GM19238 (cell line): ENCODE results near the gene MORN1.
"Not testable (repeated sequence)": the region's sequence is repeated elsewhere in the genome, so short reads cannot be mapped to it uniquely, and the experiment has no call there.

Experiments
- DNase-seq: peaks from one replicate; pipeline ENCODE4 v3.0.0; 2011; ENCODE audit warnings: low spot score; ENCODE audit not compliant: insufficient read length

The MORN1 gene

DNA sequence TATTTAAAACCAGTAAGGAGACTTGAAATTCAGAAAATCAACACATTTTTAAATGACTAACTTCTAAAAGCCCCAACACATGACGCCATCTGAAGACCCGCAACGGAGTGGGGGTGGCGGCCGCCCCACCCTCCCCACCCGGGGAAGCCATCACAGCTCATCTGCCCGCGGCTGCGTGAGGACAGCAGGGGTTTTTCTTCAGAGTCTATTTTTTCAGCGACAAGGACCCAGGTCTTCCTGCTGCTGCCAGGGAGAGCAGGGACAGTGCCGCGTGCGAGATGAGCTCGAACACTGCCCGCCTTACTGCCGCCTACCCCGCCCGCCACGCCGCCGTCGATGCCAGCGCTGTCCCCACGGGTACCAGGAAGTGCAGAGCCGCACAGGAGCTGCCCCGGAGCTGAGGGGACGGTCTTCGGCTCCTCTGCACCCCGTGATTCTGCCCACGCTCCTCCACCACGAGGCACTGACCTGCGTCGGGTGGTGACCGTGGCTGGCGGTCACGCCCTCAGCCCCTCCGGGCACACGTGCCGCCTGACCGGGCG lies 84.2 kb downstream of the MORN1 start:
- DNase-seq, result no peak

DNA sequence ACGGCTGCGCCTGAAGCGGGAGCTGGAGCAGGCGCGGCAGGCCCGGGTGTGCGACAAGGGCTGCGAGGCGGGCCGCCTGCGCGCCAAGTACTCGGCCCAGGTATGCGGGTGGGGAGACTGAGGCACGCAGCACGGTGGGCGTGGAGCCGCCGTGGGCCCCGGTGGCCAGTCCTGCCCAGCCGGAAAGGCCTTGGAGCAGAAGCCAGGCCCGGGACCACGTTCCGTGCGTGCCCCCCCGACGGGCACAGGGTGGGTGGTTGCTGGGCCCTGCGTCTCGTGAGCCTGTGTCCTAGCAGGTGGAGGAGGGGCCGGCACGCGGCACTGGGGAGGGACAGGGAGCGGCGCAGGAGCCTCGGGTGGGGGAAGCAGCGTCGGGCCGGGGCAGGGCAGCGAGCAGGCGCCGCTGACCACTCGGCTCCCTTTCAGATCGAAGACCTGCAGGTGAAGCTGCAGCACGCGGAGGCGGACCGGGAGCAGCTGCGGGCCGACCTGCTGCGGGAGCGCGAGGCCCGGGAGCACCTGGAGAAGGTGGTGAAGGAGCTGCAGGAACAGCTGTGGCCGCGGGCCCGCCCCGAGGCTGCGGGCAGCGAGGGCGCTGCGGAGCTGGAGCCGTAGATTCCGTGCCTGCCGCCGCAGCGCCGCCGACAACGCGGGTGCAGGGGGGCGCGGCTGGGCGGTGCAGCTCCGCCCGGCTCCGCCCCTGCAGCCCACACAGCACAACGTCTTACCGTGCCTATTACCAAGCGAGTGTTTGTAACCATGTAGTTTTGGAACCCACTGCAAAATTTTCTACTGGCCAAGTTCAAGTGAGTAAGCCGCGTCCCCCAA lies 85.0 kb downstream of the MORN1 start:
- no peak for DNase-seq

DNA sequence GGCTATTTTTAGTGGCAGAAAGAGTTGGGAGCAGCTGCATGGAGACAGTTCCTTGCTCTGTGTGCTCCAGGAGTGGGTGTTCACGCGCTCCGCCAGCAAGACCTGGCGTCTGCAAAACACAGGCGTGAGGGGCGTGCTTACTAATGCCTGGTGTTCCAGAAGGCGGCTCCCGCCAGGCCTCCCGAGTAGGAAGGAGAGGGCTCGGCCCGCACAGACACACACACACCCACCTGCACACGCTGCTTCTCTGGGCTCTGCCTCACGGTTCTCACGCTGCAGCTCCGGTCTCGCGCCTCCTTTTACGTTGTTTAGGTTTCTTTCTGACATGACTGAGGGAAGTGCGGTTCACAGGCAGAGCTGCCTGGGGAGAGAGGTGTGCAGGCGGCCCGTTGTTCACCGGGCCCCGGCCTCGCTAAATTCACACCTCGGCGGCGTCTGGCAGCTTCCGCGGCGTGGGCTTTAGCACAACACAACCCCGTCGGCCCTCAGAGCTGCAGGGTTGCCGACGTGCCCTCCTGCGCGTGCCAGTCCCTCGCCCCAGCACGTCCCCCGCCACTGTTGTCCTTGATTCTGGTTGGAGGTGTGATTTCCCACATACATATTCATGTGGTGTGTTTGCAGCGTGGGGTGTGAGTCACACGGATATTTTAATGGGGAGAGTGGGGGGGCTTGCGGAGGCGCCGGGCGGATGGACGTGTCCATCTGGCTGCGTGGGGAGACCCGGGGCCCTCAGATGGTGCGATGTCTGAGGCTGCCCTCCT lies 86.3 kb downstream of the MORN1 start:
- no peak for DNase-seq

- DNase-seq, result no peak
Measured at GRCh38 chr1:2304282-2304681, 87.1 kb downstream of the MORN1 start.

DNA sequence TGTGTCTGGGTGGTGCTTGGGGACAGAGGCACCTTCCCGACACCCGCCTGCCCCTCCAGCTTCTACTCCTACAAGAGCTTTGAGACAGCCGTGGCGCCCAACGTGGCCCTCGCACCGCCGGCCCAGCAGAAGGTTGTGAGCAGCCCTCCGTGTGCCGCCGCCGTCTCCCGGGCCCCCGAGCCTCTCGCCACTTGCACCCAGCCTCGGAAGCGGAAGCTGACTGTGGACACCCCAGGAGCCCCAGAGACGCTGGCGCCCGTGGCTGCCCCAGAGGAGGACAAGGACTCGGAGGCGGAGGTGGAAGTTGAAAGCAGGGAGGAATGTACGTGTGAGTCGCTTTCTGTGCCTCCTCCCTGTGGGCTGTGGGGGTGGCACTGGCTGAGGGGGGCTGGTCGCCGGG lies 87.6 kb downstream of the MORN1 start:
- no peak for DNase-seq

- no peak for DNase-seq
Measured at GRCh38 chr1:2303016-2303775, 88.2 kb downstream of the MORN1 start.

DNA sequence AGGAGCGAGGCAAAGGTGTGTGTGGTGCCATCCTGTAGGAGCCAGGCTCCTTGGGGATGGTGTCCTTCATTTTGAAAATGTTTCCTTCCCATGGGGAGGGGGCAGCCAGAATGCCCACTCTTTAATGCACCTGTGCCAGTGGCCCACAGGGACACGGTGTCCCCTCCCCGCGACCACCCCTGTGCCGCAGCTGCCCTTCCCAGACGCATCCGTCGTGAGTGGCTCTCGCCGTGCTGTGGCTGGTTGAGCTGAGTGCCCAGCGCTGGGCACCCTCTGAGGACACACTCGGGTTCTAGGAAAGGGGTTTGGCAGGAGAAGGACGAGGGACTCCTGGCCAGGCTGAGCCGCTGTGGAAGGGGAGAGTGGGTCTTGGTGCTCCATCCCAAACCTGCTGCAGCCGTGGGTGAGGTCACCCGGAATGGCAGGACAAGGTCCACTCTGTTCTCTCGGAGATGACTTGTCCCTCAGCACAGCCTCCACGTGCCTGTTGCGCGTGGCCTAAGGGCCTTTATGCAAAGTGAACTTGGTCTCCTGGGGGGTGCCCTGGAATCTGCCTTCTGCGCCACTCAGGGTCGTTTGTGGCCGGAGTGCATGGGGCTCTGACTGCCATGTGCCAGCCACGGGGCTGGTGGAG lies 88.9 kb downstream of the MORN1 start:
- DNase-seq, result no peak

DNA sequence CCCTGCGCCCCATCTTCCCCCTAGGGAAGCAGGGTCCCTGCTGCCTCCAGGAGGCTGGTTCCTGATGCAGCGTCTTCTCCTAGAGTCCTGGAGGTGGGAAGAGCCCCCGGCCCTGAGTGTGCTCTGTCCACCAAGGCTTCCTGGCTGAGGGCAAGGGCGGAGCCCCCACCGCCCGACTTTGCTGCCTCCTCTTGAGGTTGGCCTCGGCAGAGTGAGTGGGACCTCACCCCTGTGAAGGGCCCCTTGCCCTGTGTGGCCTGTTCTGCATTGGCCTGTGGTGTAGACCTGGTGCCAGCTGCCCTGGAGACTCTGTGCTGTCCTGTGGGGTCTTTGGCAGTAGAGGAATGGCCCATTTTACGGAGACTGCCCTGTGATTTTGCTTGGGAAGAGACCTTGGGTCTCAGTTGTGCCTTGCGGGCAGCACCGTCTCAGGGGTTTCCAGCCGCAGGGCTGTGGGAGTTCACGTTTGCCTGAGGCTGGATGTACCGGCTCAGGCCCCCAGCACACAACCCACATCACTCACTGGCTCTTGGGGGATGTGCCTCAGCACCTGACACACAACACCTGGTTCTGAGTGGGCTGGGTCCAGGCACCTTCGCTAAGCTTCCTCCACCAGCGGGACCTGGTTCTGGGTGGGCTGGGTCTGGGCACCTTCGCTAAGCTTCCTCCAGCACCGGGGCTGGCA lies 89.6 kb downstream of the MORN1 start:
- no peak for DNase-seq

- DNase-seq, result peak; percentile 90
Measured at GRCh38 chr1:2300851-2301606, 90.3 kb downstream of the MORN1 start.

GRCh38 chr1:2300004-2300771 lies 91.2 kb downstream of the MORN1 start:
- DNase-seq, result peak; percentile 97

DNA sequence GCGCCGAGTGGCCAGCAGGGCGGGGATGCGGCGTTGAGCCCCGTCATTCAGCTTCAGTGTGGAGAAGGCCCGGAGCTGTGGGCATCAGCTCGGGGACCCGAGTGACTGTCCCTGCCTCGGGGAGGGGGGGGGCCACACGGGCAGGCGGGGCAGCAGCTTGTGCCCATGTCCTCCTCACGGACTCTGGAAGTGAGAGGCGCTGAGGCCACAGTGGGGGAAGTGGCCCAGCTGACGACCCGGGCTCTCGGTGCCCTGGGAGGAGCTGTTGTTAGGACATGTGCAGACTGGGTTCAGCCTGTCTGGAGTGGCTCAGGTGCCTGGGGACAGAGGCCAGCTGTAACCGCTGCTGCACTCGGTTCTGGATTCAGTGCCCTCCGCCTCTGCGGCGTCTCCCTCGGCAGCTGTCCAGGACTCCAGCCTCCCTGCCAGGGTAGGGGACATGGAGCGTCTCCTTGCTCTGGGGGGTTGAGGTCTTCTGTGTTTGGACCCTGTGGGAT lies 92.2 kb downstream of the MORN1 start:
- DNase-seq, result no peak

- DNase-seq, result no peak
Measured at GRCh38 chr1:2298685-2299084, 92.7 kb downstream of the MORN1 start.

DNA sequence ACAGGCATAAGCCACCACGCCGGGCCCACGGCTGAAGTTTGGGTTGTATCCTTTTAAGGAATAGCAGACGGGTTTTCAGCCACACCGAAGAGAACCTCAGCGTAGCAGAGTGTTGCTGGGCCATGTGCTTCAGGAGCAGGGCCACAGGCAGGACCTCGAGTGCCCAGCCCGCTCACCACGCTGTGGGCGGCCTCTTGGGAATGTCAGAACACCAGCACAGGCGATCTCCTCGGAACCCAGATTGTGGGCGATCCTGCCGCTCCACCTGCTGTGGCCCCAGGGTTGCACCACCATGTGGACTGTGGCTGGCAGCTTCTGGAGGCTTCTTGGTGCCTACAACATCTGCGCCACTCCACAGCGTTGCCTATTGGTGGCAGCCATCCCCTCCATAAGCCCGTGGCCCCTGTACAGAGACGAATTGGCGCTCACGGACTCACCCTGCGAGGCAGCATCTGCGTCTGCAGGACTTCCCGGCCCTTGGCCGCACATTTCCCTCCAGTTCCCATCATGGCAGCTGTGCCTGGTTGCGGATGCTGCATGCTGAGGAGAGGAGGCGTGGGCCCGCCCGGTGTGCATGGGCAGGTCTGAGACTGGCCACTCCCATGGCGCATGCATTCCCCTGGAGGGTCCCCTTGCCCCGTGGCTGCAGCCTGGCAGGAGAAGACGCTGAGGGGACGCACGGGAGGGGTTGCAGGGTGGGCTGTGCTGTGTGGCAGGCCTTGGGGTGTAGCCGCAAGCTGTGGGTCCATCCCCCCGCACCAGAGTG lies 93.9 kb downstream of the MORN1 start:
- DNase-seq, result no peak

GRCh38 chr1:2296614-2297013 lies 94.7 kb downstream of the MORN1 start:
- no peak for DNase-seq

DNA sequence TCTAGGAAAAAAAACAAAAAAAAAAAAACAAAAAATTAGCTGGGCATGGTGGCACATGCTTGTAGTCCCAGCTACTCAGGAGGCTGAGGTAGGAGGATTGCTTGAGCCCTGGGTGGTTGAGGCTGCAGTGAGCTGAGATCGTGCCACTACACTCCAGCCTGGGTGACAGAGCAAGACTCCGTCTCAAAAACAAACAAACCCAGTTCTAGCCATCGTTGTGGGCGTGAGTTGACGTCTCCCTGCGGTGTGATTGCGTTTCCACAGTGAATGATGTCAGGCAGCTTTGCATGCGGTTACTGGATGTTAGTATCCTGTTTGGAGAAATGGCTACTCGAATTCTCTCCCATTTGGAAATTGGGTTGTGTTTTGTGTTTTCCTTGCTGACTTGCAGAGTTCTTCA lies 95.1 kb downstream of the MORN1 start:
- DNase-seq, result not testable (repeated sequence)

GRCh38 chr1:2295526-2295925 lies 95.8 kb downstream of the MORN1 start:
- no peak for DNase-seq

DNA sequence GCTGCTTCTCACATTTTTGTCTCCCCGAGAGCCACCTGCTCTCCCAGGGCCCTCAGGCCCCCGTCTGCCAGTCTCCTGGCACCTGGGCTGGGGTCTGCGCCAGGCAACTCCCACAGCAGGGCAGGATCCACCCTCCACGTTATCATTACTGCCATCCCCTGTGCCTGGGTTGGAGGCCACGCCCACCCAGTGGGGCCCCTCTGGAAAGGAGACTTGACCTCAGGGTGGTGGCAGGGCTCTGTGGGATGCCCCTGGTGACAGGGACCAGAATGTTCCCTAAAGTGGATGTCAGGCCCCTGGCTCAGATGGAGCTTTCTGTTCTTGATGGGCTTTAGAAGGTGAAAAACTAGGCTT lies 96.7 kb downstream of the MORN1 start:
- no peak for DNase-seq

- no peak for DNase-seq
Measured at GRCh38 chr1:2294033-2294724, 97.2 kb downstream of the MORN1 start.
